GM18951 (cell line): Measurements from ENCODE around the gene GPR3.
"Not testable (repeated sequence)": the region's sequence is repeated elsewhere in the genome, so short reads cannot be mapped to it uniquely, and the experiment has no call there.

Source experiments
- POLR2A ChIP-seq: IDR thresholded peaks from 4 replicates; pipeline ENCODE4 v1.6.1; 2011; ENCODE audit warnings: mild to moderate bottlenecking; ENCODE audit not compliant: insufficient read length, insufficient read depth; ENCODE audit errors: extremely low read depth
- in situ Hi-C: fragments of 300-500 bp; cut with MboI; formaldehyde crosslinking; loops from one replicate; pipeline ENCODE4 v1.12.0; 2022; ENCODE audit warnings: low sequenced_read_pairs, mixed read lengths, inconsistent platforms; ENCODE audit not compliant: unreplicated experiment

The GPR3 gene

DNA sequence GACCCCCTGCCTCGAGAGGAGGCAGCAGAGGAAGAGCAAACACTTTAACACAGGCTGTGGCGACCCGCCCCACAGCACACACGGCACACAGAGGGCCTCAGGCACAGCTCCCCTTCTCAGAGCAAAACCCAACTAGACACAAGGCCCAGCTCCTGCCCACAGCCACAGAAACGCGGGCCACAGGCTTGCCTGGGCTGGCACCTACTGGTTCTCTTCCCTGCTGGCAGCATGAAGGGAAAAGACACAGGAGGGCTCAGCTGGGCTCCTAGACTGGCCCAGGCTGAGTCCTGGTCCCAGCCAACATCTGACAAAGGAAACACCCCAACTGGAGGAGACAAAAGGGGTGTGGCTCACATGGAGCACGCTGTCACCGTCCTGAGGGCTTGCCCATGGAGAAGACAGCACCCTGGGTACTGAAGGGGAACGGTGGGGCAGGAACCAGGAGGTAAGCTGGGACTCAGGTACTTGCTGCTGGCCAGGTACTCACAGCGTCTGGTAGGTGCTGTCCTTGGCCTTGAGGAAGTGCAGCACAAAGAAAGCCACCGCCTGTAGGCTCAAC, 12.8 kb upstream of the GPR3 start:
- no peak for TF ChIP-seq POLR2A
- in situ Hi-C loops: no loop called here

DNA sequence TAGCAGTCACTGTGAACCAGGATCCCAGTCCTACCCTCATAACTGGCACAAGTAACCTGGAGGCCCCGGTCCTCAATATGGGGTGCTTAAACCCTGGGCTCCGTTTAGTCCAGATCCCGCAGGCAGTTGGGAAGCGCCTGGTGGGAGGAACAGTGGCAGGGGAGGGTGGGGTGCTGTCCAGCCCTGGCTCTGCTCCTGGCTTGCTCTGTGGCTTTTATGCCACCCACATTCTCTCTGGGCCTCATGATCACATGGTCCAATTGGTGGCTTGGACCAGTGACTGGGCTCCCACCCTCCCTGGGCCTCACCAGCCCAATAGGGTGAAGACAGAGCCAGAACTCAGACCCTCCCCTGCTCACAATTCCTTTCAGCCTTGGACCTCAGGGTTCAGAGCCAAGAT, 12.2 kb upstream of the GPR3 start:
- no peak for TF ChIP-seq POLR2A
- in situ Hi-C loops: no loop called here

DNA sequence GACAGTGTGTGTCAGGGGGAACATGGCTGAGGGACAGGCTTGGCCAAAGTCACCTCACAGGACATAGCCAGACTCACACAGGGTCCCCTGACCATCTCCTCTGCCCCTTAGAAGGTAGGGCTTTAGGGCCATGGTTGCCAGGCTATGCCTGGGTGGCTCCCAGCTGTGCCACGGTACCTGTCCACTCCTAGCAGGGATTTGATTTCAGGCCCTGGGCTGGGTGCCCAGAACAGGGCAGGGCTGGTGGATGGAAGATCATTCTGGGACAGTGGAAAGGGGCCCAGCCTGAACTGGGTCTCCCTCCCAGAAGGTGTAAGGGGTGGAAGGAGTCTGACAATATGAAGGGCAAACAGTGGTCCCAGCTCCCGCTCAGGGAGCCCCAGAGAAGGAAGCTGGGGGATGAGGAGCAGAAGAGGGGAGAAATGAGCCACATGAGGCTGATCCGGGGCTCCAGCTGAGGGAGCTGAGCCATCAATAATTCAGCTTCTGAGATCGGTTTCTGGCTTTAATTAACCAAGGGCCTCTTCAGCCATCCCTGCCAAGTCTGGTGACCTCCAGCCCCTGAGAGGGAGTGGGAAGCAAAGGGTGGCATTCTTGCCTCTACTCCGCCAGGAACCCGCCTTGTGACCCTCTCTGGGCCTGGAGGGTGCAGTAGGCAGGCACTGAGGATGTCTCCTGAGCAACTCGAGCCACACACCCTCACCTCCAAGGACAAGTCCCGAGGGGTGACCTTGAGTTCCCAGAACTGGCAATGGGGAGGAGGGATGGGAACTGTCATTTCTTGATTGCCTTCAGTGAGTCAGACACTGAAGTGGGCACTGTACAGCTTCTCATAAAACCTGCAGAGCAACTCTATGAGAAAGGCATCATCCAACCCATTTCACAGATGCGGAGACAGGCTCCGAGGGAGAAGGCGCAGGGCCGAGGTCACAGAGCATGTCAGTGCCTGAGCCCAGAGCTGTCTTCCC, 11.4 kb upstream of the GPR3 start:
- in situ Hi-C loops: no loop called here
- no peak for TF ChIP-seq POLR2A

DNA sequence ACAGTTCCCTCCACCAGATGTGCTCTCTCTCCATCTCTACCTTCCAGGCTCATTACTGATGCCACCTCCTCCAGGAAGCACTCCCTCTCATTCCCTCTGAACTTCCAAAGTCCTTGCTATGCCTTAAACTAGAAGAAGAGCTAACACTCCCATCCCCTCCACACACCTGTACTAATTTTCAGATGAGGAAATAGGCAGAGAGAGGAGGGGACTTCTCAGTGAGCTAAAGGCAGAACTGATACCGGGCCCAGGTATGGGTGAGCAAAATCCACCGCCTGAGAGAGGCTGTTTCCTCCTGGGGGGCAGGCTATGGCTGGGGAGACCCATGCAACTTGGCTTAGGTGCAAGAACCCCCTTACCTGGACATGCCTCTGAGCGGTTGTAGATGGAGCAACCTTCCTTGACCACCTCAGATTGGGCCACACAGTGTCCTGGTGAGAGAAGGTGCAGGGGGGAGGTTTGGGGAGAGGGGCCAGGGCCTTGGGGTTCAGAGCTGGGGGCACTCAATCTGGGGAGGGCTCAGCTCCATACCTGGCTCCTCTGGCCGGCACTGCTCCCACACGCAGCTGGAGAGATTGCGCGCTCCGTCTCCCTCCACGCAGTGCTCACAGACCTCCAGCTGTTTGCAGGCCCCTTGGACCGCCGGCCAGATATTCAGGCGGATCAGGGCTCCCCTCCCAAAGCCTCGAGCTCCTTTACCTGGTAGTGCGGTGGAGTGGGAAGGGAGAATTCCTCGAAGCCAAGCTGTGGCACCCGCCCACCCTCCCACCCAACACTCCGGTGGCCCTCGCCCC, 10.3 kb upstream of the GPR3 start:
- in situ Hi-C loops: no loop called here
- TF ChIP-seq POLR2A: no peak

DNA sequence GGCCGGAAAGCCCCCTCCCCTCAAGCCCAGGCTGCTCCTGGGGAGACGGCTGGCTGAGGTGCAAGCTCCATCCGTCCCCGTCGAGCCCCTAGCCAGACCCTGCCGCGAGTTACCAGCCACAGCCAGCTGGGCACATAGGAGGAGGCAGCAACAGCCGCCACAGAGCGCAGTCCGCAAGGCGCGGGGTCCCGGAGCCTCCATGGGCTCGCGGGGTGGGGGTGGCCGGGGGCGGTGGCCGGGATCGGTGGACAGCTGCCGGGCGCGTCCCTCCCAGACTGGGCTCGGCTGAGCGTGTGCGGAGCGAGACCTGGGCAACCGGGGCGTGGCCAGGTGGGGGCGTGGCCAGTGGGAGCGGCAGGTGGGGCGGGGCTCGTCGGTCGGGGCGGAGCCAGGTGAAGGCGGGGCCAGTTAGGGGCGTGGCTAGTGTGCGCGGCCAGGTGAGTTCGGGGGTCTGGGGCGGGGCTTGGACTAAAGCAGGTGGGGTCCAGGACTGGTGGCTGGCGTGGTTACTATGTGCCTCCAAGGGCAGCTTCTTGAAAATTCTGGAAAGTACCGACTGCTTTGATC, 9.3 kb upstream of the GPR3 start, which contains the start of gene CD164L2:
TSS of gene CD164L2 (minus strand) at position 295 of the 567 bp plus-strand sequence. CDS start at position 201, 94 bp downstream.
- no peak for TF ChIP-seq POLR2A
- in situ Hi-C loops: no loop called here

DNA sequence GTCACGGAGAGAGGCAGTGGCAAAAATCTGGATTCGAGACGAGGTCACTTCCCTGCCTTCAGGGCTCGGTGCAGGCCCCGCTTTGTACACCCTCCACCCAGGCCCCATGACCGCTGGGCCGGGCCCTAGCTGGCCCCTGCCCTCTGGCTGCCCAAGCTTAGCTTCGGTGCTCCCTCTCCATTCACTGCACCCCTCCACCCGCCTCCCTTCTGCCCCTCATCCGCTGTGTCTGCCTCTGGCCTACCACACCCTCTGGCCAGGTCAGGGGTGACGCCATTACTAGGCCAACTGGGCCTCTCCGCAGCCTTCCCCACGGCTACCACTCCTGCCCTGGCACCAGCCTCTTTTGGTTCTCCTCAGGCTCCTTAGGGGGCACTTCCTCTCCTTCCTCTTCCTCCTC, 8.8 kb upstream of the GPR3 start:
- in situ Hi-C loops: no loop called here

DNA sequence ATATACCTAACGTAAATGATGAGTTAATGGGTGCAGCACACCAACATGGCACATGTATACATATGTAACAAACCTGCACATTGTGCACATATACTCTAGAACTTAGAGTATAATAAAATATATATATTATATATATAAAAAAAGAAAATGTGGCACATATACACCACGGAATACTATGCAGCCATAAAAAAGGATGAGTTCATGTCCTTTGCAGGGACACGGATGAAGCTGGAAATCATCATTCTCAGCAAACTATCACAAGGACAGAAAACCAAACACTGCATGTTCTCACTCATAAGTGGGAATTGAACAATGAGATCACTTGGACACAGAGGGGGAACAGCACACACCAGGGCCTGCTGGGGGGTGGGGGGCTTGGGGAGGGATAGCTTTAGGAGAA, 7.6 kb upstream of the GPR3 start:
- in situ Hi-C loops: not testable (repeated sequence)

More for the DNA sequence above, 8.8 kb upstream of the GPR3 start:
- no peak for TF ChIP-seq POLR2A

DNA sequence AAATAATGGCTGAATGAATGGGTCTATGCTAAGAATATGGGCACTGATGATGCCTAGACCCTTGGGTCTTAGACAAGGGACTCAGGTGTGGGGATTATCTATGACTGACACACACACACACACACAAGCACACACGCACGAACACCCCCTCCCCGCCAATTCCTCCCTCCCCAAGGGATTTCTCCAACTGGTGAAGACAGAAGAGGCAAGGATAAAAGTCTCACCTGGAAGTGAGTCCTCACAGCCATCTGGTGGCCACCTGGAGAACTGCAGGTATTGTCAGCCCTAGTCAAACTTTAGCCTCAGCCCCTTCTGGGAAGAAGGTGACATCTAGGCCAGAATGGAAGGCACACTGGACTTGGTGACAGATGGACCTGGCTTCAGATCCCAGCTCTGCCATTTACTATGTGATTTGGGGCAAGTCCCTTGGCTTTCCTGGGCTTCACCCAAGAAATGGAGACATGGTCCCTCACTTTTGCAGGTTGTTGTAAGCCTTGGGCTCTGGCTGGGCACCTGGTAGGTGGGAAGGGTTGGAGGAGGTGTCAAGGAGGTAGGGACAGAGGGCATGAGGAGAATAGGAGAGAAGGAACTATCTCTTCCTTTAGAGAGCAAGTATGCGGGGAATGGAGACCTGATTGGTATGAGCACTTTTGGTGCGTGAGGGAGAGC, 4.0 kb upstream of the GPR3 start:
- in situ Hi-C loops: no loop called here
- TF ChIP-seq POLR2A: no peak

DNA sequence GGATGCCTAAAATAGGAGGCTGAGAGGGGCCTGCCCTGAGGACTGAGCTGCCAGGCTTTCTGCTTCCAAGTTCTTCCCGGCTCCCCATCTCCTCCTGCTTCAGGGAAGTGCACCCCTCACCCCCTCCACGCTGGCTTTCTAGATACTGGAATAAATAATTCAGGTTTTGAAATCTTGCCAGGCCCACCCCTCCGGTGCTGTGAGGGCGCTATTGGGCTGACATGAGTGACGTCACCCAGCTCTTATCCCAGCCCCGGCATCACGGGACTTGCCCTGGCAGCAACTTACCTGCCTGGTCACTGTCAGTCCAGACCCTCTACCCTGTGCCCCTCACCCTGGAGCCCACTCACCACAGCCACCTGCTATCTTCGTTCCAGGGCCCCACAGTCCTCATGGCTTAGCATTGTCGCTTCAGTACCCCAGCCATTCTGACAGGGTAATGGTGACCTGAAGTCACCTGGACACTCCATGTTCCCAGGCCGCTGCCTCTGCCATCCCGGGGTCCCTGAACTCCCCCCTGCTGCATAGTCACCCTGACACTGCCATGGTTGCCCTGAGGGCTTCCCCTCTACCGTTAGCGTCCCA, 819 bp upstream of the GPR3 start:
- in situ Hi-C loops: loop anchor here (5.0 kb wide), 1 partner anchor 89 kb away; no protein-coding TSS in a partner anchor
- TF ChIP-seq POLR2A: no peak

DNA sequence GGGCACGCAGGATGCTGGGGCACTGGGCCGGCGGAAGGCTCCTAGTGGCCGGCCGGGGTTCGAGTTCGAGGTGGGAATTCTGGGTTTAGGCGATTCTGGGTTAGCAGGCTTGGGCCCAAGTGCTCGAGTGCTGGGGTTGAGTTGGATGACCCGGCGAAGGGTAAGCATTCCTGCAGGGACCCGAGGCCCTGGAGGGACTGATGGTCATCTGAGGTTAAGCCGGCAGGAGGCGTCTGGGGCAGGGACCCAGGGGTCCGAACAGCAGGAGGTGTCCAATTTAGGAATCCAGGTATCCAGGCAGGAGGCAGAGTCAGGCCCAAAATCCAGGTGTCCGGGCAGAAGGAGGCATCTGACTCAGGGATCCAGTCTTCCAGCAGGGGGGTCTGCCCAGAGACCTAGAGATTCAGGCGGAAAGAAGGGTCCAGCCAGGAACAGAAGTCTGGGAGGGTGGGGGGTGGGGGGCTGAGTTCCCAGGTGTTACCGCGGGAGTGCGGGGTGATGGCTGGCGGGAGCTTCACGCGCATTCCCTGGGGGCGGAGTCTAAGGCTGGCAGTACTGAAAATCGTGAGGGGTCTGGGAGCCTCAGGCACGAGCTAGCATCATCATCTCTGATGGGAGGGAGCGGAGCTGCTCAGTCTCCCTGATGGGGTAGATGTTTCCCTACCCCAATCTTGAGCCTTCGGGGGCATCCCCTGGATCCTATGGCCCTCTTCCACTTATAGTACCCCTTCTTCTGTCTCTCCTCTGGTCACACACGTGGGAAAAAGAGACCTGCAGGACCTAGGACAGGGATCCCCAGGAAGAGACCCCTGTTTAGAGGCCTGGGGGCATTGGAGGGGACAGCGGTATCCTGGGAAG, 585 bp downstream of the GPR3 start:
- in situ Hi-C loops: loop anchor here (5.0 kb wide), 1 partner anchor 91 kb away; no protein-coding TSS in a partner anchor
- TF ChIP-seq POLR2A: no peak

DNA sequence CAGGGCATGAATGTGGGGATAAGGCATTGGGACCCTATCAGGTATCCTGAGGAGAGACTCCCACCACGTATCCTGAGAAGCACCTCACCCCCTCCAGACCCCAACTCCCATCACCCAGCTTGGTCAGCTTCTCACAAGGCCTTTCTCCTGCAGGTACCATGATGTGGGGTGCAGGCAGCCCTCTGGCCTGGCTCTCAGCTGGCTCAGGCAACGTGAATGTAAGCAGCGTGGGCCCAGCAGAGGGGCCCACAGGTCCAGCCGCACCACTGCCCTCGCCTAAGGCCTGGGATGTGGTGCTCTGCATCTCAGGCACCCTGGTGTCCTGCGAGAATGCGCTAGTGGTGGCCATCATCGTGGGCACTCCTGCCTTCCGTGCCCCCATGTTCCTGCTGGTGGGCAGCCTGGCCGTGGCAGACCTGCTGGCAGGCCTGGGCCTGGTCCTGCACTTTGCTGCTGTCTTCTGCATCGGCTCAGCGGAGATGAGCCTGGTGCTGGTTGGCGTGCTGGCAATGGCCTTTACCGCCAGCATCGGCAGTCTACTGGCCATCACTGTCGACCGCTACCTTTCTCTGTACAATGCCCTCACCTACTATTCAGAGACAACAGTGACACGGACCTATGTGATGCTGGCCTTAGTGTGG, 1.3 kb downstream of the GPR3 start:
- in situ Hi-C loops: loop anchor here (5.0 kb wide), 1 partner anchor 91 kb away; no protein-coding TSS in a partner anchor

More for the DNA sequence above, 1.3 kb downstream of the GPR3 start:
- no peak for TF ChIP-seq POLR2A
